BLaER1 treated with 17β-estradiol and CSF1 and Interleukin-3, amounts not matched to agents 10 nM and 100 nM (cell line): Measurements from ENCODE around the gene TFB2M.
"Not testable (repeated sequence)": the region's sequence is repeated elsewhere in the genome, so short reads cannot be mapped to it uniquely, and the experiment has no call there.

Source experiments
- H3K27ac ChIP-seq, 11 experiments: shearing (Covaris generic); formaldehyde crosslinking; 2 replicates each; pipeline ENCODE4 v1.8.1; 2022
- H3K27me3 ChIP-seq, 11 experiments: shearing (Covaris generic); formaldehyde crosslinking; 2 replicates each; pipeline ENCODE4 v1.8.1; 2022
- H3K36me3 ChIP-seq, 11 experiments: shearing (Covaris generic); formaldehyde crosslinking; 2 replicates each; pipeline ENCODE4 v1.8.1; 2022
- H3K4me1 ChIP-seq, 10 experiments: shearing (Covaris generic); formaldehyde crosslinking; 2 replicates each; pipeline ENCODE4 v1.8.1; 2022
- H3K4me2 ChIP-seq, 11 experiments: shearing (Covaris generic); formaldehyde crosslinking; 2 replicates each; pipeline ENCODE4 v1.8.1; 2022
- H3K4me3 ChIP-seq, 10 experiments: shearing (Covaris generic); formaldehyde crosslinking; 2 replicates each; pipeline ENCODE4 v1.8.1; 2022
- H3K9ac ChIP-seq, 11 experiments: shearing (Covaris generic); formaldehyde crosslinking; 2 replicates each; pipeline ENCODE4 v1.8.1; 2022
- H3K9me3 ChIP-seq, 11 experiments: shearing (Covaris generic); formaldehyde crosslinking; replicated peaks in 1 of 11; 2 replicates each; pipeline ENCODE4 v1.8.1; 2022
- H4K20me1 ChIP-seq, 11 experiments: shearing (Covaris generic); formaldehyde crosslinking; 2 replicates each; pipeline ENCODE4 v1.8.1; 2022
- Cebpa-rat ChIP-seq, 11 experiments: shearing (Covaris generic); IDR thresholded peaks; 2 replicates each; pipeline ENCODE4 v1.8.1; 2022

TFB2M gene

DNA sequence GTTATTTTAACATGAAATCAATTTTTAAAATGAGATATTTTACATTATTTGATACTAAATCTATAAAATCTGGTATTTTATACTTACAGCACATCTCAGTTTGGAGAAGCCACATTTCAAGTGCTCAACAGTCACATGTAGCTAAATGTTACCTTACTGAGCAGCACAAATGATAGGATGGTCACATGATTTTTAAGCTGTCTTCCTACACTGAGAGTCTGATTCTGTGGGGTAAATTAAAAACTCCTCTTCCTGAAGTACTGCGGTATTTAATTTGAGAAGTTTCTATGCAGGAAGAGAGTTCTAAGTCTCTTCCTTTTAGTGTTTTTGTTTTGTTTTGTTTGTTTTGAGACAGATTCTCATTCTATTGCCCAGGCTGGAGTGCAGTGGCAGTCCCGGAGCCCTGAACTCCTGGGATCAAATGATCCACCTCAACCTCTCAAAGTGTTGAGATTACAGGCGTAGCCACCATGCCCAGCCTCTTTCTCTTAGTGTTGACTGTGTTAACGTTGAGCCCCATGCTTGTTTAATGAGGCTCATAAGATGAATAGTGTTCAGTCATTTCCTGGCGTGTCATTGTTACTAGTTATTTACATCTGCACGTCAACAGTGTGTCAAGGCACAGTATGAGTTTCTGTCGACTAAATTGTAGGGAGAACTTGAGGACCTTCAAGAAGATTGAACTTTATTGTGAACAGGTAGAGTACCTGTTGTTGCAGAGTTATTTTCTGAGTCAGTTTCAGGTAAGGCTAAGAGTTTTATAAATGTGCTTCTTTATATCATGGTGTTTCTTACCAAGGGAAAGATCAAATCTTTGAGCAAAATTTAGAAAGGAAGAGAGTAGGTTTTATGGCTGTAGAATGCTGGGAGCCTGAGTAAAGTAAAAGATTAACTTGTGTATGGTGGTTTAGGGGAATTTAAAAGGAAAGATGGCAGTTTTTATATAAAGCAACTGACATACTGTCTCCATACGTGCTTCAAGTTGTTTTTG, 3.5 kb upstream of the TFB2M start:
- peak overlapping the region; percentile 56 to 84 (median 76) for H3K27ac ChIP-seq
- H3K9ac ChIP-seq: peak overlapping the region; percentile 10 to 77 (median 53); a peak in 19 of 22 replicates
- H3K36me3 ChIP-seq: peaks cover 0 to 10% (median 4%) of the 10 kb centered on the region in 11 experiments; a peak in 14 of 22 replicates
- TF ChIP-seq Cebpa-rat (IDR thresholded peaks at IDR 0.05): no peak
- no peaks in the 10 kb centered on the region for H3K27me3 ChIP-seq
- H3K4me1 ChIP-seq: peaks cover 75 to 82% (median 79%) of the 10 kb centered on the region in 10 experiments
- H3K4me2 ChIP-seq: peak overlapping the region; percentile 78 to 94 (median 83)
- H3K4me3 ChIP-seq: peak overlapping the region; percentile 11 to 53 (median 34); a peak in 14 of 20 replicates
- H4K20me1 ChIP-seq: peaks cover 0 to 12% (median 2%) of the 10 kb centered on the region in 11 experiments; a peak in 6 of 22 replicates
- H3K9me3 ChIP-seq: peaks cover 0 to 6% (median 5%) of the 10 kb centered on the region in 11 experiments; a peak in 8 of 22 replicates

DNA sequence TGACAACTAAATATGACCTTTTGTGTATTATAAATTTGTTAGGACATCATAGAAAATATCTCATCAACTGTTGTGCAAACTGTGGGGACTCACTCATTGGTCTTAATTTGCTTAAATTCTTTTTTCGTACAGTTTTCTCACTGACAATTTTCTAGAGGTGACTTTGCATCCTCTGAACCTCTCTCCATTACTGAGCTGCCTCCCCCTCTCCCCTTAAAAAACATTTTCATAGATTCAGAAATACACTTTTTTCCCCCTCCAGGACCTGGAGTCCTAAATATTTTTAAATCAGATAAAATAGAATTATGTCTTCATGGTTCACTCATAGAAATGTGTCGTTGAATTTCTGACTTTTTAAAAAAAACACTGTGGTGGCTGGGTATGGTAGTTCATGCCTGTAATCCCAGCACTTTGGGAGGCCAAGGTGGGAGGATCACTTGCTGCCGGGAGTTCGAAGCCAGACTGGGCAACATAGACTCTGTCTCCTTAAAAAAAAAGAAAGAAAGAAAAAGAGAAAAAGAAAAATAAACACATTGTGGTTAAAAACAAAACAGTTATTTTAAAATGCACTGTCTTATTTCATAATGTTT, 1.7 kb upstream of the TFB2M start:
- TF ChIP-seq Cebpa-rat (IDR thresholded peaks at IDR 0.05): no peak
- Histone ChIP-seq H3K27ac (peak overlapping the region in 10 of 11 experiments; percentile 71 to 89 (median 84); a peak in 19 of 22 replicates), H3K4me1 (peaks cover 66 to 74% (median 72%) of the 10 kb centered on the region in 10 experiments)

DNA sequence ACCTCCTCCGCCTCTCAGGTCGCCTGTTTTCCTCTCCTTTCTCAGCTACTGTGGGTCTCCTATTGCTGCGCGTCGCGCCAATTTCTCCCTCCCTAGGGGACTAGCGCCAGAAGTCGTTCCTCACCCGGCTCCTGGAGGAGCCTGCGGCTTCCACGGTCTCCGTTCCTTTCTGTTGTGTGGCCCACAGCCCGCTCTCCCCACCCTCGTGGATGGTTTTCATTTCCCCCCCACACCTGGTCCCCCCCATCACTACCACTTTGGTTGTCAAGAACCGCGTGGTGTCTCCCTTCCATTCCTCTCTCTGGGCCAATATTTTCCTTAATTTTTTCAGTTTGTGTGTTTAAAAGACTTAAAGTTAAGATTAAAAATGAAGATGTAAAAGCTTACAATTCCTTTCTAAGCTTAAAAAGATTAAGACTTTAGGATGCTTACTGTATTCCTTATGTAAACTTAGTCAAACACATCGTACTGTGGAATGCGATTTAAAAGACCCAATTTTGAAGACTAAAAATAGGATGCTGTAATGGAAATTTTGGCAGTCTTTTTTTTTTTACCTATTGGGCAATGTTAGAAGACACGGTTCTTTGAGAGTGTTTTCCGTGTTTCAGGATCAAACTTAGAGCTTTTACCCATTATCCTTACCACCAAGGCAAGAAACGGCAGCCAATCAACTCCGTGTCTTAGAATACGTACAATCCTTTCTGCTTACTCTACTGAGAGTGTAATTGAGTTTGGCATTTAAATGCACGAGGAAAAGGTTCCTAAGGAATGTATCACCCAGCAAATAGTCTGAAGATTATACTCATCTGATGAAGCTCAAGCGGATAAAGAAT, 968 bp upstream of the TFB2M start:
- peak overlapping the region; percentile 68 to 89 (median 84) for H3K27ac ChIP-seq
- no peaks in the 10 kb centered on the region for H3K9me3 ChIP-seq
- peaks cover 60 to 67% (median 65%) of the 10 kb centered on the region in 10 experiments for H3K4me1 ChIP-seq
- H3K9ac ChIP-seq: peak overlapping the region; percentile 86 to 93 (median 89)
- H4K20me1 ChIP-seq: peaks cover 0 to 36% (median 10%) of the 10 kb centered on the region in 11 experiments; a peak in 7 of 22 replicates
- peak overlapping the region; percentile 88 to 99 (median 95) for H3K4me3 ChIP-seq
- H3K36me3 ChIP-seq: peaks cover 14 to 28% (median 23%) of the 10 kb centered on the region in 11 experiments; a peak in 21 of 22 replicates
- TF ChIP-seq Cebpa-rat (IDR thresholded peaks at IDR 0.05): no peak
- H3K4me2 ChIP-seq: peak overlapping the region; percentile 79 to 94 (median 86)
- H3K27me3 ChIP-seq: no peaks in the 10 kb centered on the region

More for the DNA sequence above, 1.7 kb upstream of the TFB2M start:
- Histone ChIP-seq H4K20me1 (peaks cover 0 to 30% (median 10%) of the 10 kb centered on the region in 11 experiments; a peak in 6 of 22 replicates), H3K27me3 (no peaks in the 10 kb centered on the region), H3K4me2 (peak overlapping the region; percentile 79 to 94 (median 86)), H3K4me3 (peak overlapping the region; percentile 88 to 99 (median 95)), H3K36me3 (peaks cover 8 to 21% (median 16%) of the 10 kb centered on the region in 11 experiments; a peak in 20 of 22 replicates), H3K9ac (peak overlapping the region; percentile 86 to 93 (median 89)), H3K9me3 (no peaks in the 10 kb centered on the region)

DNA sequence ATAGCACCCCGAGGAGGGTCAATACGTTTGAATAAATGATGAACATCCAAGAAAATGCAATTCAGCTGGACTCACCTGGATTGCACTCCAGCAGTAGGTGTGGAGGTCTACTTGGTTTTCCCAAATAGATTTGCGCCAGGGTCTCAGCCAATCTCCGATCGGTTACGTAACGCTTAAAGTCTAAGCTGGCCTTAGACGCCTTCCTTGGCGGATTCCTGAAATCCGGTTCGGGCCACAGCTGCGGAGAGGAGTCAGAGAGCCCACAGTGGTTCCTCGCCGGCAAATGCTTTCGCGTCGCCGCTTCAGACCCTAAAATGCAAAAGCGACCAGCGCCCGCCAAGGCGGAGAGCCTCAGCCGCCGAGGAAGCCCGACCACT, 322 bp downstream of the TFB2M start:
- Histone ChIP-seq H3K36me3 (peaks cover 16 to 37% (median 30%) of the 10 kb centered on the region in 11 experiments), H3K4me2 (peak overlapping the region; percentile 89 to 99 (median 93)), H4K20me1 (peaks cover 0 to 42% (median 10%) of the 10 kb centered on the region in 11 experiments; a peak in 8 of 22 replicates), H3K9ac (peak overlapping the region; percentile 86 to 93 (median 89)), H3K27ac (peak overlapping the region; percentile 68 to 89 (median 84)), H3K27me3 (no peaks in the 10 kb centered on the region), H3K4me3 (peak overlapping the region; percentile 88 to 99 (median 95)), H3K4me1 (peaks cover 47 to 54% (median 52%) of the 10 kb centered on the region in 10 experiments), H3K9me3 (no peaks in the 10 kb centered on the region)
- peak in 1 of 11 experiments; percentile 34; a peak in 1 of 22 replicates for TF ChIP-seq Cebpa-rat (IDR thresholded peaks at IDR 0.05)

DNA sequence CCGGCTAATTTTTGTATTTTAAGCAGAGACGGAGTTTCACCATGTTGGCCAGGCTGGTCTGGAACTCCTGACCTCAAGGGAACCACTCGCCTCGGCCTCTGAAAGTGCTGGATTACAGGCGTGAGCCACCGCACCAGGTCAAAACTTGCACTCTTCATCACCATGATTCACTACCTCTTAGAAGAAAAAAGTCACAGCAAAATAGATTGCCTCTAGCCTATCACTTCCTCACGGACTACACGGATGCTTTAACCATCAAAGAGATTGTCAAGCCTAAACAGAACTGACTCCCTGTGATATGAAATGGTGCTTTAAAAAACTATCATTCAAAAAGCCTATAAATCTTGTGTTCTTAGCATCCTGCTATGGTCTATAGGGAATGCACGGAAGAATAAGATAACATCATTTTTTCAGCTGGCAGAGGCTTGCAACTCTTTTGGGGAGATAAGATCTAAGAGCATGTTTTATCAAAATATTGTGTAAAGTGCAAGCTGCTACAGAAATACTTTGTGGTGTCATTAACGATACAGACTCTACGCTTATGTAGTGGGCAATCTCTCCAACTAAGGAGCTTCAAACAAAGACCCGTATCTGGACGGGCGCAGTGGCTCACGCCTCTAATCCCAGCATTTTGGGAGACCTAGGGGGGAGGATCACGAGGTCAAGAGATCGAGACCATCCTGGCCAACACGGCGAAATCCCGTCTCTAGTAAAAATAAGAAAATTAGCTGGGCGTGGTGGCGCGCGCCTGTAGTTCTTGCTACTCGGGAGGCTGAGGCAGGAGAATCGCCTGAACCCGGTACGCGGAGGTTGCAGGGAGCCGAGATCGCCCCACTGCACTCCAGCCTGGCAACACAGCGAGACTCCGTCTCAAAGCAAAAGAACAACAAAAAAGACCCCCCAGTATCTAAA, 966 bp downstream of the TFB2M start:
- peaks cover 41 to 47% (median 45%) of the 10 kb centered on the region in 10 experiments for H3K4me1 ChIP-seq

DNA sequence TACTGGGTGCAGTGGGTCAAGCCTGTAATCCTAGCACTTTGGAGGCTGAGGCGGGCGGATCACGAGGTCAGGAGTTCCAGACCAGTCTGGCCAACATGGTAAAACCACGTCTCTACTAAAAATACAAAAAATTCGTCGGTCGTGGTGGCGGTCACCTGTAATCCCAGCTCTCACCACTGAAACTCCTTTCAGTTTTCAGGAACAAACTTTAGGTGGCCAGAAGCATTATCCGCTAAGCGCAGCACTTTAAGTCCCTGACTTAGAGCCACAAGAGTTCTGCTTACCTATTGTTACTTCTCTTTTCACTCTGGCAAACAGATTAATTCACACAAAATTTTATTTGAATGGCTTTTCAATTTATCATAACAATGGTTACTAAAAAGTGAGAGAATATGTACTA, 5.2 kb downstream of the TFB2M start:
- H3K4me1 ChIP-seq: peaks cover 17 to 20% (median 18%) of the 10 kb centered on the region in 10 experiments
- not testable (repeated sequence) for H3K4me3 ChIP-seq, H3K9me3 ChIP-seq, H3K27ac ChIP-seq, H3K4me2 ChIP-seq, H3K9ac ChIP-seq, H3K27me3 ChIP-seq
- peaks cover 0 to 88% (median 46%) of the 10 kb centered on the region in 11 experiments; a peak in 14 of 22 replicates for H4K20me1 ChIP-seq
- H3K36me3 ChIP-seq: peaks cover 61 to 86% (median 79%) of the 10 kb centered on the region in 11 experiments

More for the DNA sequence above, 966 bp downstream of the TFB2M start:
- peaks cover 23 to 44% (median 37%) of the 10 kb centered on the region in 11 experiments for H3K36me3 ChIP-seq
- H3K27ac ChIP-seq: peak overlapping the region; percentile 68 to 89 (median 84)
- H4K20me1 ChIP-seq: peaks cover 0 to 48% (median 17%) of the 10 kb centered on the region in 11 experiments; a peak in 11 of 22 replicates
- H3K4me2 ChIP-seq: peak overlapping the region; percentile 89 to 99 (median 93)
- H3K9ac ChIP-seq: peak overlapping the region; percentile 86 to 93 (median 89)
- H3K4me3 ChIP-seq: peak overlapping the region; percentile 88 to 99 (median 95)
- no peaks in the 10 kb centered on the region for H3K27me3 ChIP-seq
- TF ChIP-seq Cebpa-rat (IDR thresholded peaks at IDR 0.05): no peak
- H3K9me3 ChIP-seq: no peaks in the 10 kb centered on the region

DNA sequence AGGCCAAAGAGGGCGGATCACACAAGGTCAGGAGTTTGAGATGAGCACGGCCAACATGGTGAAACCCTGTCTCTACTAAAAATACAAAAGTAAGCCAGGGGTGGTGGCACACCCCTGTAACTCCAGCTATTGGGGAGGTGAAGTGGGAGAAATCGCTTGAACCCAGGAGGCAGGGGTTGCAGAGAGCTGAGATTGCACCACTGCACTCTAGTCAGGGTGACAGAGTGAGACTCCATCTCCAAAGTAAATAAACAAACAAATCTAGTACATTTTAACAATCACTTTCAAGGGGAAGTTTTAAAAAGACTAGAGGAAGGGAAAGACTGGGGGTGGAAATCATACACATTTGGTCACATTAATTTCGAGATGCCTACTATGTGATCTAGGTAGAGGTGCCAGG, 6.8 kb downstream of the TFB2M start:
- H3K9ac ChIP-seq: no peak overlapping the region
- no peak for TF ChIP-seq Cebpa-rat (IDR thresholded peaks at IDR 0.05)
- peaks cover 6 to 8% (median 7%) of the 10 kb centered on the region in 10 experiments; a peak in 19 of 20 replicates for H3K4me1 ChIP-seq
- H3K27ac ChIP-seq: no peak overlapping the region
- H4K20me1 ChIP-seq: peaks cover 0 to 89% (median 37%) of the 10 kb centered on the region in 11 experiments; a peak in 14 of 22 replicates
- H3K4me3 ChIP-seq: no peak overlapping the region
- no peaks in the 10 kb centered on the region for H3K9me3 ChIP-seq
- H3K4me2 ChIP-seq: no peak overlapping the region
- H3K27me3 ChIP-seq: no peaks in the 10 kb centered on the region
- peaks cover 76 to 97% (median 93%) of the 10 kb centered on the region in 11 experiments for H3K36me3 ChIP-seq
